Measurements from ENCODE around the gene UTP18. TPM values are rescaled to one million over a fixed set of nuclear protein-coding genes. Genes with fewer than 3 reads are reported as not detected.

UTP18 gene
- total RNA-seq, 4 donors from 2014 or later = 23.4 to 45.4 (median 36.2) TPM

DNA sequence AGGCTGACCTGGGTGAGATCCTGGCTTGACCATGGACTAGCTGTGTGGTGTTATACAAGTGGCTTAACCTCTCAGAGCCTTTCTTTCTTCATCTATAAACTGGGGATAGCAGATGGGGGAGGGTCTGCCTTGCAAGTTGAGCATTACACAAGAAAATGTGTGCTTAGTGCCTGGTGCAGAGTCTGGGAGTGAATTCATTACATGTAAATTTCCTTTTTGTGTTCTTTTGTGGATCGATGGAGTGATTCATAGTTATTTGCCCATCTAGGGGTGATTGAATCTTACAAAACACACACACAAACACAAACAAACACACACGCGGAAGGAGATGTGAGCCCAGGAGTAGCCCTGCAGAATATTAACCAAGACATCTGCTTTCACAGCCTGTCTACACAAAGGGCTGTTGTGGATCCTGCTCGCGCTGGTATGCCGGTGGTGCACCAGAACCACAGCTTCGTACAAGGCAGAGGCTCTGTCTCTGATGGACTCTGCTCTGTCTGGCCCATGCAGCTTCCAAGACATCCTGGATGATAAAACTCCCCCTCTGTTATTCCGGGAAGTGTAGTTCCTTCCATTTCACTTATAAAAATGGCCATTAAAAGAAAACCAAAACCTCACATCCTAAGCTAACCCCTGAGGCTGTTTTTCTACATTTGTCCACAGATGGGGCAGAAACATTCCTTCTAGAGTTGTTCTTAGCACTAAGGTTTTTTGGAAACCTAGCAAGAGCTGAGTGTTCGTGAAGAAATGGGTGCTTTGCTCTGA, 86.1 kb downstream of the UTP18 start:
- Histone ChIP-seq H3K27ac (no peak overlapping the region), H3K27me3 (no peaks in the 10 kb centered on the region), H3K4me3 (no peak overlapping the region), H3K36me3 (no peaks in the 10 kb centered on the region), H3K4me1 (no peaks in the 10 kb centered on the region), H3K9me3 (no peaks in the 10 kb centered on the region)
- WGBS, 2 donors = 60 to 63% methylated on average over 9 of the region's 9 CpGs
- TF ChIP-seq POLR2A (IDR thresholded peaks at IDR 0.05) (no peak), CTCF (IDR thresholded peaks at IDR 0.05) (no peak)
- intact Hi-C loops (cut with DNase I) = no loop called here
- DNase-seq = no peak

Other genes starting within 250 kb of the UTP18 start
- gene SPAG9, start 139.7 kb upstream of the UTP18 start, total RNA-seq = 10 to 100 TPM; 25.6 to 88.5 (median 49.9) TPM
- 100 to 1,000 TPM in 2 of 4 donors, 10 to 100 TPM in 2; 56.9 to 138 (median 101) TPM for gene NME1, start 107.0 kb upstream of the UTP18 start, total RNA-seq
- 100 to 1,000 TPM; 513 to 760 (median 569) TPM for gene NME2, start 94.1 kb upstream of the UTP18 start, total RNA-seq
- 10 to 100 TPM in 1 of 4 donors, 1 to 10 TPM in 3; 6.1 to 21.4 (median 9.4) TPM for gene MBTD1, start 497 bp upstream of the UTP18 start, total RNA-seq

Data from esophagus squamous epithelium (tissue), 5 donors.